HG02852 (cell line): Measurements from ENCODE around the gene PARD3B.
"Not testable (repeated sequence)": the region's sequence is repeated elsewhere in the genome, so short reads cannot be mapped to it uniquely, and the experiment has no call there.

Experiments used
- ATAC-seq: cut with Tn5 transposase; IDR thresholded peaks from one replicate; pipeline ENCODE4 v1.9.1; 2021; ENCODE audit warnings: mild to moderate bottlenecking, moderate library complexity; ENCODE audit not compliant: unreplicated experiment

PARD3B gene

DNA sequence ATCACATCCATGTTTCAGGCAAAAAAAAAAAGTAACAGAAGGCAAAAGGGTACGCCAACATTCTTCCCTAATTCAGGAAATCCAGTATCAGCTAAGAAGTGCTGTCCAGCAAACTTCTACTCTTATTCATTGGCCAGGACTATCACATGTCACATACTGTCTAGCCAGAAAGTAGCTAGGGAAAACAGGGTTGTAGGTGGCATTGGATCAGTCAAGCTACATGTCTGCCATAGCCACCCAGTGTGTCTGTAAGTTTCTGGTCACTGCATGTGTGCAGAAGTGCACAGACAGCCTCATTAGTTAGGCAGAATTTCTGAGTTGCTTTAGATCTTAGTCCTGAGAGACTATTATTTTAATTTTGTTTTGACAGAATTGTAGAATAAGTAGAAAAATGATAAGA, 671.7 kb downstream of the PARD3B start:
- no peak for ATAC-seq

DNA sequence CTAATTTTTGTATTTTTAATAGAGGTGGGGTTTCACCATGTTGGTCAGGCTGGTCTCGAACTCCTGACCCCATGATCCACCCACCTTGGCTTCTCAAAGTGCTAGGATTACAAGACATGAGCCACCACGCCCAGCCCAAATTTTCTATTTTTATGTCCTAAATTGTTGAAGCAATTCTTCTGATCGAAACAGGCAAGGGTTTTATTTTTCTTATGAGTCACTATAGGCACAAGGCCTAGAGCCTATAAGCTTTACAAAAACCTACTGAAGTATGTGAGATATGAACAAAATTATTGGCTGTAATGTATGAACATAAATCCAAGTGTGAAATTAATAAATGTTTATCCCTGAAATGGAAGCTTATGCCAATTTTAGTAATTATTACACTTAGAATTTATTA, 672.8 kb downstream of the PARD3B start:
- no peak for ATAC-seq

DNA sequence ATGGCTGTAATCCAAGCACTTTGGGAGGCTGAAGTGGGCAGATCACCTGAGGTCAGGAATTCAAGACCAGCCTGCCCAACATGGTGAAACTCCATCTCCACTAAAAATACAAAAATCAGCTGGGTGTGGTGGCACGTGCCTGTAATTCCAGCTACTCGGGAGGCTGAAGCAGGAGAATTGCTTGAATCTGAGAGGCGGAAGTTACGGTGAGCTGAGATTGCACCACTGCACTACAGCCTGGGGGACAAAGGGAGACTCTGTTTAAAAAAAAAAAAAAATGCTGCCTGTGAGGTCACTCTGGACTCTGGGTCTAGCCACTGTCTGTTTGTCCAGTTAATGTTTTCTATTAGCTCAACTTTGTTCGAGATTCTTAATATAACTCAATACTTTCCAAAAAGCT, 673.5 kb downstream of the PARD3B start:
- ATAC-seq = not testable (repeated sequence)

DNA sequence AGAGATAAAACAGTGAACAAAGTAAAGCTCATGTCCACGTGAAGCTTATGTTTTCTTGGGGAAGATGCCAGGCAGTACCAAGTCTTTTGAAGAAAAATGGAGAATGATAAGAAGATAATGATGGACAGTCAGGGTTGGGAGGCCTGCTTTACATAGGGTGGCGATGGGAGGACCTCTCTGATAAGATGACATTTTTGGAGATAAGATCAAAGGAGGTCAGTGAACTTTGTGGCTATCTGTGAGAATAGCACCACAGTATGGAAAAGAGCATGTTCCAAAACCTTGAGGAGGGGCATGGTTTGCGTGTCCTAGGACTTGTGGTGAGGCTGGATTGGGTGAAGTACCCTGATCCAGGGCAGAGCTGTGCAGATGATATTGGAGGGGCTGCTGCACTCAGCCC, 675.3 kb downstream of the PARD3B start:
- ATAC-seq = no peak

DNA sequence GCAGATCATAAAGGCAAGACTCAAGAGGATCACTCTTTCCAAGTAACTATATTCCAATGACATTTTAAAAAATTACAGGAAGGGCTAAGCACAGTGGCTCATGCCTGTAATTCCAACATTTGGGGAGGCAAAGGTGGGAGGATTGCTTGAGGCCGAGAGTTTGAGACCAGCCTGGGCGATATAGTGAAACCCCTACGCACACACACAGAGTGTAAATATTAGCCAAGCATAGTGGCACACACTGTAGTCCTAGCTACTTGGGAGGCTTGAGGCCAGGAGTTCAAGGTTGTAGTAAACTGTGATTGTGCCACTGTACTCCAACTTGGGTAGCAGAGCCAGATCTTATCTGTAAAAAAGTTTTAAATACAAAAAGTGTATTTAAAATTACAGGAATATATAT, 686.8 kb downstream of the PARD3B start:
- no peak for ATAC-seq

DNA sequence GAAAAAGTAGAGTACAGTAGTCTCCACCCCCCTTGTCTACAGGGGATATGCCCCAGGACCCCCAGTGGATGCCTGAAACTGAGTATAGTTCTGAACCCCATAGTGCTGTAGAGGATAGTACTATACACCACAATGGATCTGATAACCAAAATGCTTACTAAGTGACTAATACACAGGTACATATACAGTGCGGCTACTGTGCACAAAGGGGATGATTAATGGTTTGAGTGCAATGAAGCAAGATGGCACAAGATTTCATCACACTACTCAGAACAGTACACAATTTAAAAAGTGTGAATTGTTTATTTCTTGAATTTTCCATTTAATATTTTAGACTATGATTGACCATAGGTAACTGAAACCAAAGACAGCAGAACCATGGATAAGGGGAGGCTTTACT, 690.2 kb downstream of the PARD3B start:
- no peak for ATAC-seq

DNA sequence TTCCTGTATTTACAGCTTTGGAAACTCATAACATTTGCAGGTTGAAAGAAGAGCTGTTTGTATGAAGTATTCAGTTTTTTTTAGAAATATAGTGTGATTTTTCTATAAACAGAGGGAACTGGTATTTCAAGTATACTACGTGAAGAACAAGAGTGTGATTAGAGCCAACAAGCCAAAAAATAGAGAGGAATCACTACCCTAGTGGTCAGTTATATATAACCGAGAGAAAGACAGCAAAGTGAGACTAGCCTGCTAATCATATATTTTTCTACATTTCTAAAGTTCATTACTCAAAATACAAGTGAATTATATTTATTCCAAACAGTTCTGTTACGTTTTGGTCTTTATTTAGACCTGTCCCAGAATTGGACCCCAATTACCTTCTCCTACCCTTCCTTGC, 692.2 kb downstream of the PARD3B start:
- ATAC-seq = no peak

DNA sequence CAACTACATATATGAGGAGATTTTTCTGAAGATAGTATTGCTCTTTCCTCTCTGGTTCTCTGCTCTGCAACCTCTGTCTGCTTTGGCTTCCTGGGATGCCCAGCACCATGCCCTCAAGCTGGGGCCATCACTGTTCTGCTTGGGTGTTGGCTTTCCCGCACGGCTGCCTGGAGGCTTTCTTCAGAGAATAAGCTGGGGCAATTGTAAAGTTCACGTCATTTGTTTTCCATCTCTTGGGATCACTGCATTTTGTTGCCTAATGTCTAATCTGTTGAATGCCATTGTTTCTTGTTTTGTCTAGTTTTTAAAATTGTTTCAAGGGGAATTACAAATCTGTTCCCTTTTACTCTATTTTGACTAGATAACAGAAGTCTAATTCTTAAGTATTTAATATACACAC, 699.7 kb downstream of the PARD3B start:
- ATAC-seq = no peak

DNA sequence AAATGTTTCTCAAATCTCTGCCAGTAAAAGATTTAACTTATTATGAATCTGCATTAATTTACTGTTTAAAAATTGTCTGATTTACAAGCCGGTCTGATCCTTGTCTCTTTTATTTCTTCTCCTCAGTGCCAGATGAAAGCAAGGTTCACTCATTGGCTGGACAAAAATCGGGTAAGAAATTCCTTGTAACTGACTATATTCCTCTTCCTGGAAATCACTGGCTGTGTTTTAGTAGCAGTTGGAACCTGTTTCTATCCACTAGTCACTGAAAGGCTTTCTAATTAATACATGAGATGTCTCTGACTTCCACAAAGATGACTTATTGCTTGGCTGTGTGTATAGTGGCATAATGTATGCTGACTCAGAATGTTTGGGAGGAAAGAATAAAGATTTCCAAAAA, 700.4 kb downstream of the PARD3B start:
- no peak for ATAC-seq

DNA sequence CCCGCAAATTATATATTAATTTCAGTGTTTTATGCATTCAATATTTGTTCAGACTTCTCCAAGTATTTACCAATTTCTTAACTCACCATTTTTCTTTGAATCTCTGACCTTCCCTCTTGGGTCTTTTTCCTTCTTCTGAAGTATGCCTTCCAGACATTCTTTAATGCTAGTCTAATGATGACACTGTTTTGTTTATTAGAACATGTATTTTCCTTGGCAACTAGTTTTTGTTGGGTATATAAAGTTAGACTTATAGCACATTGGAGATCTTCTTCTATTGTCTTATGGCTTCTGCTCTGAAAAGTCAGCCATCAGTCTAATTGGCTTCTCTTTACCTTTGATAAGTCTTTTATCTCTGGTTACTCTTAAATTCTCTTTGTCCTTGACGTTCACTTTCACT, 713.8 kb downstream of the PARD3B start:
- ATAC-seq = no peak

DNA sequence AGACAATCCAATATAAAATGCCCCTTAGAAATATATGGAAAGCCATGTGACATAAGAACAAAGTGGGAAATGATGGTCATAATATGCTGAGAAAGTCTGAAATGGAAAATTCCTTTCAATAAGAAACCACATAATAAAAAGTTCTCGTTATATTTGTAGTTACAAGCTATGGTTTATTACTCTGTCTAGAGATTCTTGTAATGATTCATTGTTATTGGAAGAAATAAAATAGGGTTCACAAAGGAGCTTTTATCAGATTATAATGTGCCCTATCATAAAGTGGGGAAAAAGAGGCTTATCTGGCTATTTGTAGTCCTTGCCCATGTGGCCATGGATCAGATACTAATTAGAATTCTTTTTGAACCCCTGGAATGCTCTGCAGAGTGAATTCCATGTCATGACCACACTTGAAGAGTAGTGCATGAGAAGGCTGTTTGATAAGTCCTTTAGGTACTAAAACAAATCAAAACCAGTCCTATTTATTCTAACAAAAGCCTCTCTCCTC, 716.3 kb downstream of the PARD3B start:
- ATAC-seq = no peak

DNA sequence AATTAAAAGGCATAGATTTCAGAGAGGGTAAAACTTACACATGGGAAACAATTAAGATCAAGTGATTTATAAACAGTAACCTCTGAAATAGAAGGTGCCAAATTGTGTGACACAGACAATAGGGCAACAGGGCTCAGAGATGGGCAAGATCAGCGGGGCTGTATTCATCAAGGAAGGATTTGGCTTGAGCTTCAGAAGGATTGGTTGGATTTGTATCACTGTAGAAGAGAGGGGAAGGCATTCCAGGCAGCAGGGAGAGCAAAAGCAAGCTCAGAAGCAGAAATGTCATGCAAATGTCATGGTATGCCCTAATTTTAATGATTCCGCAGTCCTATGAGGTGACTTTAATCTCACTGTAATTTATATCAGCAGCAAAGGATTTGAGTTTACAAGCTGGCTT, 722.0 kb downstream of the PARD3B start:
- ATAC-seq = no peak

DNA sequence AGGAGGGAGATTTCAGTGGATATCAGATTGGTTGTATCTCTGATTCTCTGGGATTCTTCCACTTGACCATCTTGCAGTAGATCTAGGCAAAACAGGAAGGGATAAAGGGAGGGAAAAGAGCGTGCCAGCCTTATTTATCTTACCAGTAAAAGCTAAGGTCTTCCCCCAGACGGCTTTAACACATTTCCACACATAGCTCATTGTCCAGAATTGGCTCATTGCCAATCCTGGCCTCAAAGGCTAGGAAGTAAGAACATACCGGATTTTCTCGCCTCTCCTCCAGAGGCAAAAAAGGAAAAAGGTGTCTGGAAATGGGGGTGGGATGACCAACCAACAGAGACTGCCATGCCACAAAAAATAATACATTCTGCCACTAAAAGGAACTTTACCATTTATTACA, 725.4 kb downstream of the PARD3B start:
- no peak for ATAC-seq

DNA sequence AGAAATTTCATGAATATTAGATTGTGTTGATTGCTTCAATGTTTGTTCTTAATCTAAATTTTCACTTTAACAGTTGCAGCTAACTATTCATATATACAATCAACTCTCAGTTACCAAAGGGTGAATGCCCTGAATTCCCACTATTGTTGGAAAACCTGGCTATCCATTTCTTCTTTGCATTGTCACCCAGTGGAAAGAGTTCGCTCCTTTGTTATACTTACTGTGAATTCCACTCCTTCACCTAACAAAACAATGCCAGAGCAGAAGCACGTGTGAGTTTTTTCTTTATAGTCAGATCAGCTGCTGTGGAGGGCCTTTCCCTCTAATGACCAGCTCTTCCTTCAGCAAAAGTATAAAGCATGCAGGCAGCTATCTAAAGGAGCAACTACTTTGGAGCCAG, 727.9 kb downstream of the PARD3B start:
- ATAC-seq = no peak

DNA sequence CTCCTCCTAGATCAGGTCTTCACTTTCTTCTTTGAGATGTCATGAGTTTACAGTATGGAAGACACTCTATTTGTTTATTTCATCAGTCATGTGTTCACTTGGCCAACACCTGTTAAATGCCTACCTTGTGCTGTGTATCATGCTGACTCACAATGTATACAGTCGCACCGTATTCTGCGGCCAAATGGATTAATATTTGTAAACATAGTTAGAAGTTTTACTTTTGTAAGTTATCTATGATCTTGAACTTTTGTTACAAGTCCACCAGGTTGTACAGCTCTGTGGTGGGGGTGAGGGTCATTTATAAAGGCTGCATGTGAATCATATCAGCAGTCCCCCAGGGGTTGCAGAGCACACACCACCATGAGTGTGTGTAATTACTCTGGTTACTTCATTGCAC, 728.4 kb downstream of the PARD3B start:
- ATAC-seq = no peak

DNA sequence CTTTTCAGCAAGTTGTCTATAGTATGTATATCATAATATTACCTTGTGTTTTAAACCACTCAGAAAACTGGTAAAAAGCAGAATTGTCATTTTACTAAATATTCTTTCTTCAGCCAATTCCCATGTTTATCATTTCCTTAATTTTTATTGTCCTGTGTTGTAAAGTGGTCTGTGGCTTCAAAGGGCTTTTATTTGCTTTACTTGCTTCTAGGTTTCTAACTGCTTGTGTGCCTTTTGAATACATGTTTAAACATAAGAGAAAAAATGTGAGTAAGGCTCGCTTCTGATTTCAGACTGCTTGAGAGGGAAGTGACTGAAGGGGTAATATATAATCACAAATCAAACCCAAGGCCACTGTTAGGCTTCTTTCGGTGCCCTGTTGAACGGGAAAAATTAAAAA, 729.5 kb downstream of the PARD3B start:
- no peak for ATAC-seq

DNA sequence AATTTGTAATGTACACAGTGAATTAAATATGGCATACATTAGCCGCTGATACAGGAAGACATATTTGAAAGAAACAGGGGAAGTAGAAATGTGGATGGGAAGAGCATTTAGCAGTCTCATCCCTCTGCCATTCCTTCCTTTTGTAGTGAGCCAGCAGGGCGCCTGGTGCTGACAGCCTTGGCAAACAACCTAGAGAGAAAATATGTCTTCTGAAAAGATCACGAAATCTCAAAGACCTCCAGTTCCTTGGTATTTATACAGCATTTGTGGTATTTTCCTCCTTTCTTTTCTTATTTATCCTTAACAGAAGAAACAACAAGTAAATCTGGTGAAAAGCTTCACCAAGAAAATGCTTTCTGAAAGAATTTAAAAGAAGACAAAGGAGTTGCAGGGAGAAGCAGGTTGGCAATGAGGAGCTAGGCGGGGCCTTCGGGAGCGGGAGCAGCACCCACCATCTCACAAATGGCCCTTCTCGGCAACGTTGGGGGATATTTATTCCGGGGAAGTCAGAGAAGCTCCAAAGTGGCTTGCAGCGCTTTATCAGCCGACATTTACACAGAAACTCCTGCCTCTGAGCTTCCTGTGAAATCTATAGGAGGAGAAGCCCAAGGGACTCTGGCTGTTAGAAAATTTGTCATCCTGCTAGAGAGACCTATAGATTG, 731.0 kb downstream of the PARD3B start:
- no peak for ATAC-seq

DNA sequence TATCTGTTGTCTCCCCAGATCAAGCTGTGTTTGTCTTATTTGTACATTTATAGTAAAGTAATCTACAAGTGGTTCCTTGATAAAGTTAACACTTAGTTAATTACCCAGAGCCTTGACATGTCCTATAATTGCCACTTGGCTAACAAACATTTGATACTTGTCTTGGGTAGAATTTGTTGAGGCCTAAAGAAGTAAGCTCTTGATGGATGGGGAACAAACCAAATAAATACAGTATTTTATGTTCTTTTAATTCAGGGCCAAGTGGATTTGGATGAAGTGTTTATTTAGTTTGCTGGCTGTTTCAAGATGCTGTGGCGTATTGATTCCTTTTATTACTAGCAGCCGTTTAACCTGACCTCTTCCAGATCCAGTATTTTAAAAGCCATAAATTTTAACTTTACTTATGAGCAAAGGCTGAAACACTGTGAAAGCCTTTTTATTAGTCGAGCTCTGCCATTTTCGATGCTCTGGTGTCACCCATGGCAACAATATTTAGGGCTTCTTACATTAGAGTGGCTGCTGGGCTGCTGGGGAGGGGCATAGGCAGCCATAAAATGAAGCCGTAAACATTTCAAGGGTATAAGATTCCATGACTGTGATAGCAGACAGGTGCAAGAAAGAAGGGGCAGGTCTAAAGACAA, 735.4 kb downstream of the PARD3B start:
- ATAC-seq = no peak

DNA sequence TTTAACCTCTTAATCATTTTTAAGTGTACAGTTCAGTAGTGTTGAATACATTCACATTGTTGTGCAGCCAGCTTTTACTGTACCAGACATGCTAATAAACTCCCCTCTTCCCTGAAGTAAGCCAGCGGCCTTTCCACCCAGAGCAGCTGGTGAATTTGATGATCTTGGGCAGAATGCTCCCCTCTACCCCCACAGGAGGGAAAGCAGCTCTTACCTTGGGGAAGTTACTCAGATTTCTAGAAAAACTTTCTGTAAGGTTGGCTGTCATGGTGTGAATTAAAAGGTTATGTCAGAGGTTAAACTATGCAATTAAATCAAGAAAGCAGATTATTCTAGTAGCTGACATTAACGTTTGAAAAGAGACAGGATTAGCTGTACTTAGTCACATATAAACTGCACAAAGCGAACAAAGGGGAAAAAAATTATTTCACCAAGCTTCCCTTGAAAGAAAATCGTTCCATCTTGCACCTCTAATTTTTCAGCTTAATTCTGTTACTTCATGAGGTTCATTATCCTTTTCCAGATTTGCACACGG, 738.5 kb downstream of the PARD3B start:
- ATAC-seq = no peak

DNA sequence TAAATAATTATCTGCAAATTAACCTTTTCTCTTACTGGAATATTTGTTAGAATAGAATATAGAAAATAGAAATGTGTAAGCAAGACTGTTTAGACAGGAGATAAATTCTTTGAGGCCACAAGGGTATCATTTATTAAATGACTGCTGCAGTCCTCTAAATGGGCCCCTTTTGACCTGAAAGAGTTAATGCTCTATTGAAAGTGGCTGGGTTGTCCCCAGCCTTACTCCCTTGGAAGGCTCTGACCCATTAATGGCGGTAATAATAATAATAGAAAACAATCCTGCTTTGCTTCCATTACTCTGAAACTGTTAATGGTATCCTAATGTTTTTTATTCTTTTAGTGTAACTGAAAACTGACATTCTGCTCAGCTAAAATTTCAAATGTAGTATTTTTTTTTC, 739.1 kb downstream of the PARD3B start:
- ATAC-seq = no peak

DNA sequence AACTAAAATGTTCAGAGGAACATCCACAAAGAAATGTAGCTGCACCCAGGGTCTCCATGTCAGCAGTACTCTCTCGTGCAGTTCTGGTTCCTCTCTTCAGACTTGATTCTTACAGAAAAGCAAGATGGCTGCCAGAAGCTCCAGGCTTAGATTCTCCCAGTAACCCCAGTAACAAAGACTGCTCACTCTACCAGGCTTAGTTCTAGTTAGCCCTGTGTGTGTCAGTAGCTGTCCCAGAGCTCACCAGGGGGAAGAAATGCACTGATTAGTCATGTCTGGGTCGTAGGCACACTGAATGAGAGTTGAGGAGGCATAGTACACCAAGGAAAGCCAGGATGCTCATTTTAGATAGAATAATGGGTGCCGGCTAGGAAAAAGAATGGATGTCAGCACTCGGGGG, 742.0 kb downstream of the PARD3B start:
- no peak for ATAC-seq

DNA sequence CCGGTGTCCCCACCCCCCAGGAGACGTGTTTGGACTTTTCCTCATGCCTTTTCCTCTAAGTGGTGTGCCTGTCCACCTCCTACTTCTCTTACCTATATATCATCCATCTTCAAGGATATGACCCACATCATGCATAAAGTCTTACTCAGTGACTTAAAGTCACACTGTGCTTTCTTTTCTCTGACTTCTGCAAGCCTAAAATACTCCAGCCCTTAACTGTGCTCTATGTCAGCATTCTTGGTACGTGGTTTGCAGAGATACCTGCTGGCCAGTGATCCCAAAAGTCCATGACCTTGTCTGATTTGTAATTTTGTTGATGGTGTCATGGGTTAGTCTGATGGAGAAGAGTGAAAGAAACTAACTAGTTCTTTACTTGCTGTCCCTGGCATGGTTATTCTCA, 743.4 kb downstream of the PARD3B start:
- ATAC-seq = no peak

DNA sequence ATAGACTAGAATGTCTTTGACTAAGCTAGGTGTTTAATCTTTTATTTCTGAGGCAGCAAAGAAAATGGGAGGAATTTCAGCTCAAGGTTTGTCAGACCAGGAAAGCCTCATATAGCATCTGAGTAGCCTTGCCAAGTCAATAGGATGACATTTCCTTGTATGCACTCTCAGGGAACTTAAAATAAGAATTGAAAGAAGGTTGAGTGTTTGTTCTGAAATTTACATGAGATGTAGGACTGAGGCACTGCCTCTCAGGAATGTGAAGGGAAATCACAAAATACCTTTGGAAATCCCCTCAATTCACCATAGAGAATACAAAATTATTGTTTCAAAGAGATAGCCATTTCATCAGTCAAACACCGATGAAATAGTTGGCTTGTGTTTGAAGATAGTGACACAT, 745.0 kb downstream of the PARD3B start:
- ATAC-seq = no peak
